GM23338 (cell line): ENCODE results near the gene GALNT7. TPM values are rescaled to one million over a fixed set of nuclear protein-coding genes. Genes with fewer than 3 reads are reported as not detected.

Experiments
- ATAC-seq: fragments of 200-7000 bp; cut with Tn5 transposase; 3 replicates; pipeline ENCODE4 v1.9.1; 2020
- DNase-seq: peaks from one replicate; pipeline ENCODE4 v3.0.0-alpha.2; 2015; ENCODE audit warnings: low spot score
- H2AFZ ChIP-seq: fragments of 200-600 bp; sonication (generic); 2 replicates; pipeline ENCODE4 v1.8.0; 2016; ENCODE audit warnings: antibody characterized with exemption, mild to moderate bottlenecking, moderate library complexity
- H3F3A ChIP-seq: fragments of 200-600 bp; sonication (generic); replicated peaks from 2 replicates; pipeline ENCODE4 v1.8.0; 2017; ENCODE audit warnings: antibody characterized with exemption, mixed run types, low read depth
- H3K27ac ChIP-seq: fragments of 200-600 bp; sonication (generic); 2 replicates; pipeline ENCODE4 v1.6.1; 2016; ENCODE audit warnings: low read depth
- H3K27me3 ChIP-seq: fragments of 200-600 bp; sonication (generic); 2 replicates; pipeline ENCODE4 v1.8.0; 2016; ENCODE audit warnings: mild to moderate bottlenecking, mixed run types, moderate library complexity; ENCODE audit not compliant: insufficient read depth
- H3K36me3 ChIP-seq: fragments of 200-600 bp; sonication (generic); 2 replicates; pipeline ENCODE4 v1.8.0; 2016; ENCODE audit warnings: mild to moderate bottlenecking; ENCODE audit not compliant: insufficient read depth
- H3K4me1 ChIP-seq: fragments of 200-600 bp; sonication (generic); 2 replicates; pipeline ENCODE4 v1.8.0; 2016; ENCODE audit warnings: mild to moderate bottlenecking, moderate library complexity; ENCODE audit not compliant: insufficient read depth
- H3K4me2 ChIP-seq: fragments of 200-600 bp; sonication (generic); 2 replicates; pipeline ENCODE4 v1.7.1; 2017; ENCODE audit warnings: mixed run types
- H3K4me3 ChIP-seq: fragments of 200-600 bp; sonication (generic); 2 replicates; pipeline ENCODE4 v1.6.1; 2016; ENCODE audit warnings: mixed run types
- H3K79me2 ChIP-seq: fragments of 200-600 bp; sonication (generic); replicated peaks from 2 replicates; pipeline ENCODE4 v1.8.0; 2017; ENCODE audit warnings: mild to moderate bottlenecking; ENCODE audit not compliant: insufficient read depth
- H3K9me2 ChIP-seq: fragments of 200-600 bp; sonication (generic); 2 replicates; pipeline ENCODE4 v1.8.0; 2017; ENCODE audit not compliant: insufficient read depth
- H4K20me1 ChIP-seq: fragments of 200-600 bp; sonication (generic); replicated peaks from 2 replicates; pipeline ENCODE4 v1.8.0; 2017; ENCODE audit warnings: mild to moderate bottlenecking; ENCODE audit not compliant: insufficient read depth
- H3K27ac Mint-ChIP-seq: 2 replicates; pipeline ENCODE4 v1.8.0; 2020; ENCODE audit warnings: inconsistent platforms, mild to moderate bottlenecking, moderate library complexity, mixed read lengths
- H3K27me3 Mint-ChIP-seq: 3 replicates; pipeline ENCODE4 v1.8.0; 2022; ENCODE audit warnings: low read depth, mild to moderate bottlenecking, moderate library complexity, mixed read lengths, inconsistent platforms; ENCODE audit not compliant: insufficient read depth, poor library complexity
- H3K36me3 Mint-ChIP-seq: 3 replicates; pipeline ENCODE4 v1.8.0; 2021; ENCODE audit warnings: low read depth, mild to moderate bottlenecking, inconsistent platforms, moderate library complexity, mixed read lengths
- H3K4me1 Mint-ChIP-seq: 3 replicates; pipeline ENCODE4 v1.8.0; 2020; ENCODE audit warnings: mild to moderate bottlenecking, inconsistent platforms, mixed read lengths
- H3K4me3 Mint-ChIP-seq: 3 replicates; pipeline ENCODE4 v1.8.0; 2021; ENCODE audit warnings: moderate library complexity, mild to moderate bottlenecking, inconsistent platforms, mixed read lengths
- H3K9me3 Mint-ChIP-seq: 3 replicates; pipeline ENCODE4 v1.8.0; 2020; ENCODE audit warnings: moderate library complexity, mild to moderate bottlenecking, inconsistent platforms, mixed read lengths
- CREB1 ChIP-seq: fragments of 250-450 bp; sonication (Bioruptor Pico); IDR thresholded peaks from 2 replicates; pipeline ENCODE4 v1.5.0; 2020; ENCODE audit warnings: low read depth, mild to moderate bottlenecking, moderate library complexity
- EZH2 ChIP-seq: fragments of 200-600 bp; sonication (generic); IDR thresholded peaks from one replicate; pipeline ENCODE4 v1.8.0; 2017; ENCODE audit warnings: antibody characterized with exemption, mild to moderate bottlenecking, low read depth; ENCODE audit not compliant: unreplicated experiment
- EZH2phosphoT487 ChIP-seq: fragments of 200-600 bp; sonication (generic); IDR thresholded peaks from one replicate; pipeline ENCODE4 v1.8.1; 2018; ENCODE audit warnings: antibody characterized with exemption; ENCODE audit not compliant: unreplicated experiment
- JUNB ChIP-seq: IDR thresholded peaks from one replicate; pipeline ENCODE4 v1.6.1; 2016; ENCODE audit warnings: antibody characterized with exemption; ENCODE audit not compliant: unreplicated experiment
- NANOG ChIP-seq: IDR thresholded peaks from 2 replicates; pipeline ENCODE4 v1.6.1; 2016; ENCODE audit warnings: antibody characterized with exemption, borderline replicate concordance
- STAT1 ChIP-seq: IDR thresholded peaks from one replicate; pipeline ENCODE4 v1.6.1; 2016; ENCODE audit warnings: antibody characterized with exemption; ENCODE audit not compliant: unreplicated experiment
- ZNF114 ChIP-seq: fragments of 250-450 bp; sonication (Bioruptor Pico); IDR thresholded peaks from 2 replicates; pipeline ENCODE4 v1.5.0; 2020; ENCODE audit warnings: mild to moderate bottlenecking, moderate library complexity
- ZNF331 ChIP-seq: fragments of 250-450 bp; sonication (Bioruptor Pico); IDR thresholded peaks from 2 replicates; pipeline ENCODE4 v1.5.0; 2020; ENCODE audit warnings: low read depth, mild to moderate bottlenecking, moderate library complexity
- polyA plus RNA-seq: library from polyadenylated mRNA; unstranded; fragments of >200 nt; fragmentation: Nextera tagmentation; extraction: Ambion mirVana; gene quantifications from 2 replicates; pipeline ENCODE4 v1.2.1, GENCODE V29; 2016
- total RNA-seq: library from RNA; depleted of rRNA; stranded (reverse); fragments of >200 nt; shearing (Covaris generic); gene quantifications from 2 replicates; pipeline ENCODE4 v1.2.3, GENCODE V29; 2014
- TF ChIP-seq, protein P1 (sequence below), 2 experiments: fragments of 200-600 bp in 1 of 2; sonication (generic) in 1 of 2; conservative IDR thresholded peaks; 2 replicates each; pipeline versions ENCODE4 v1.5.1 to v1.6.1; 2016 to 2017; ENCODE audit warnings: antibody characterized with exemption in 2 of 2, low read depth in 2 of 2, mild to moderate bottlenecking in 2 of 2, moderate library complexity in 1 of 2
- TF ChIP-seq, protein P2 (sequence below): IDR thresholded peaks from one replicate; pipeline ENCODE4 v1.6.1; 2018; ENCODE audit warnings: antibody characterized with exemption; ENCODE audit not compliant: unreplicated experiment

The GALNT7 gene
- total and polyA plus RNA-seq, 2 experiments from 2014 or later = 31.8 to 72.2 TPM

DNA sequence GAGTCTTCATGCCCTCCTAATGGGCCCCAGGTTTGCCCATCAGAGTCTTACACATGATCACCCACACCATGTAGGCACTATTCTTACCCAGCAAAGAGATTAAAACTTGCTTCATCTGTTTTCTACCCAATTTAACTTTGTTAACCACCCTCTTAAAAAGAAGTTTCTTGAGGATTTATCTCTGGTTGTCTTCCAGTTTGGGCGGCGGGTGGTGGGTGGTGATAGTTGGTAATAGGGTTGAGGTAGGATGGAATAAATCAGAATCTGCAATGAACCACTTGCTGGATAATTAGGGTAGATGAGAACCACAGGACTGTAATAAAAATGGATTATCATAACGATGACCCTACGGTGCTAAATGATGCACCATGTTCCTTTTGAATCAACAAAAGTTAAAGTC is 30.9 kb downstream of the GALNT7 start (continued):
- TF ChIP-seq EZH2 (no peak), ZNF114 (CRISPR knock-in tag) (no peak)
- TF ChIP-seq, protein P1, sequence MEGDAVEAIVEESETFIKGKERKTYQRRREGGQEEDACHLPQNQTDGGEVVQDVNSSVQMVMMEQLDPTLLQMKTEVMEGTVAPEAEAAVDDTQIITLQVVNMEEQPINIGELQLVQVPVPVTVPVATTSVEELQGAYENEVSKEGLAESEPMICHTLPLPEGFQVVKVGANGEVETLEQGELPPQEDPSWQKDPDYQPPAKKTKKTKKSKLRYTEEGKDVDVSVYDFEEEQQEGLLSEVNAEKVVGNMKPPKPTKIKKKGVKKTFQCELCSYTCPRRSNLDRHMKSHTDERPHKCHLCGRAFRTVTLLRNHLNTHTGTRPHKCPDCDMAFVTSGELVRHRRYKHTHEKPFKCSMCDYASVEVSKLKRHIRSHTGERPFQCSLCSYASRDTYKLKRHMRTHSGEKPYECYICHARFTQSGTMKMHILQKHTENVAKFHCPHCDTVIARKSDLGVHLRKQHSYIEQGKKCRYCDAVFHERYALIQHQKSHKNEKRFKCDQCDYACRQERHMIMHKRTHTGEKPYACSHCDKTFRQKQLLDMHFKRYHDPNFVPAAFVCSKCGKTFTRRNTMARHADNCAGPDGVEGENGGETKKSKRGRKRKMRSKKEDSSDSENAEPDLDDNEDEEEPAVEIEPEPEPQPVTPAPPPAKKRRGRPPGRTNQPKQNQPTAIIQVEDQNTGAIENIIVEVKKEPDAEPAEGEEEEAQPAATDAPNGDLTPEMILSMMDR (conservative IDR thresholded peaks at IDR 0.05; ENCODE audit: low read depth in 2 of 2) = no peak

DNA sequence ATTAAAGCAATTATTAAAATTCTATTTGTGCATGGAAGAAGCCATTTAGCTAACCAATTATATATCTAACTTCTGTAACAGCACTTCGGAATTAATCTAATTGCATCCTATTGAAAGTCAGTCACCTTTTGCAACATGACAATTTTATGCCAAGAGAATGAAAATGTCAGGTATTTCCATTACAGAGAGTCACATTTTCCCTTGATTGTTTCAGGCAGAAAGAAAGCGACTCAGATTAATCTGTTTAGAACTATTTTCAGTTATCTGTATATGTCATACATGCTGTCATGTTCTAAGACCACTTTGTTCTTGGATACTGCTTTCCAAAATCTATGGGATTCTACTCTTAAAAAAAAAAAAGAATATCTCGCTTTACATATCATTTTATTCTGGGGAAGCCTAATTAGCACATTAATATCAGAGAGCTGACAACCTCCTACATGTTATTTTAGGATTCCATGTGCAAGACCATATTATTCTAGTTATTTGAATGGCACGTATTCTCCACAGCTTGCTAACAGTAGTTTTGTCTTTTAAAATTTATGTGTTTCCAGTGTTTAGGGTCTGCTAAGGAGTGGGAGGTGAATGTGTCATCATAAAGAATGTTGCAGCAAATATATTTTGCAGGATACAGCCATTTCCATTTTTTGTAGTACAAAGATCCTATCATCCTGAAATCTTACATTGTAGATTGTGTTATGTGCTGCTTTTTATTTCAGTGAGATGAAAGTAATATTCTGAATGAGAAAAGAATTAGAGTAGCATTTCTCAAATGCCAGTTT is 31.7 kb downstream of the GALNT7 start:
- no peaks in the 10 kb centered on the region for H3K36me3 ChIP-seq
- H3K79me2 ChIP-seq = peaks cover 100% of the 10 kb centered on the region
- no peaks in the 10 kb centered on the region for H3F3A ChIP-seq
- H3K4me3 ChIP-seq = no peak overlapping the region
- H3K9me2 ChIP-seq = no peaks in the 10 kb centered on the region
- H3K4me1 Mint-ChIP-seq = peaks cover 46% of the 10 kb centered on the region
- H4K20me1 ChIP-seq = peaks cover 24% of the 10 kb centered on the region
- DNase-seq (no peak), ATAC-seq (no peak)
- H3K4me3 Mint-ChIP-seq = no peak overlapping the region
- no peak overlapping the region for H2AFZ ChIP-seq
- no peak overlapping the region for H3K27ac Mint-ChIP-seq
- peaks cover 3% of the 10 kb centered on the region; the same call in 1 of the 3 replicates for H3K9me3 Mint-ChIP-seq
- H3K4me1 ChIP-seq = peaks cover 8% of the 10 kb centered on the region
- H3K27me3 Mint-ChIP-seq = no peaks in the 10 kb centered on the region
- no peaks in the 10 kb centered on the region for H3K27me3 ChIP-seq
- H3K4me2 ChIP-seq = no peak overlapping the region
- H3K27ac ChIP-seq = no peak overlapping the region
- peaks cover 24% of the 10 kb centered on the region for H3K36me3 Mint-ChIP-seq
- TF ChIP-seq ZNF331 (CRISPR knock-in tag) (no peak), NANOG (no peak), JUNB (no peak), EZH2 (no peak), STAT1 (no peak), CREB1 (CRISPR knock-in tag) (no peak), EZH2phosphoT487 (no peak)
- TF ChIP-seq, protein P2, sequence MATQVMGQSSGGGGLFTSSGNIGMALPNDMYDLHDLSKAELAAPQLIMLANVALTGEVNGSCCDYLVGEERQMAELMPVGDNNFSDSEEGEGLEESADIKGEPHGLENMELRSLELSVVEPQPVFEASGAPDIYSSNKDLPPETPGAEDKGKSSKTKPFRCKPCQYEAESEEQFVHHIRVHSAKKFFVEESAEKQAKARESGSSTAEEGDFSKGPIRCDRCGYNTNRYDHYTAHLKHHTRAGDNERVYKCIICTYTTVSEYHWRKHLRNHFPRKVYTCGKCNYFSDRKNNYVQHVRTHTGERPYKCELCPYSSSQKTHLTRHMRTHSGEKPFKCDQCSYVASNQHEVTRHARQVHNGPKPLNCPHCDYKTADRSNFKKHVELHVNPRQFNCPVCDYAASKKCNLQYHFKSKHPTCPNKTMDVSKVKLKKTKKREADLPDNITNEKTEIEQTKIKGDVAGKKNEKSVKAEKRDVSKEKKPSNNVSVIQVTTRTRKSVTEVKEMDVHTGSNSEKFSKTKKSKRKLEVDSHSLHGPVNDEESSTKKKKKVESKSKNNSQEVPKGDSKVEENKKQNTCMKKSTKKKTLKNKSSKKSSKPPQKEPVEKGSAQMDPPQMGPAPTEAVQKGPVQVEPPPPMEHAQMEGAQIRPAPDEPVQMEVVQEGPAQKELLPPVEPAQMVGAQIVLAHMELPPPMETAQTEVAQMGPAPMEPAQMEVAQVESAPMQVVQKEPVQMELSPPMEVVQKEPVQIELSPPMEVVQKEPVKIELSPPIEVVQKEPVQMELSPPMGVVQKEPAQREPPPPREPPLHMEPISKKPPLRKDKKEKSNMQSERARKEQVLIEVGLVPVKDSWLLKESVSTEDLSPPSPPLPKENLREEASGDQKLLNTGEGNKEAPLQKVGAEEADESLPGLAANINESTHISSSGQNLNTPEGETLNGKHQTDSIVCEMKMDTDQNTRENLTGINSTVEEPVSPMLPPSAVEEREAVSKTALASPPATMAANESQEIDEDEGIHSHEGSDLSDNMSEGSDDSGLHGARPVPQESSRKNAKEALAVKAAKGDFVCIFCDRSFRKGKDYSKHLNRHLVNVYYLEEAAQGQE = no peak
- TF ChIP-seq, protein P1 (conservative IDR thresholded peaks at IDR 0.05; ENCODE audit: low read depth in 2 of 2) = no peak
